Endothelial cell of umbilical vein (primary cell): ENCODE data around the gene APOO. TPM values are rescaled to one million over a fixed set of nuclear protein-coding genes. Genes with fewer than 3 reads are reported as not detected.

ENCODE experiments used
- BruUV-seq: library from RNA; stranded (reverse); fragments of 400-500 nt; replicated peaks from 2 replicates; lab custom pipeline; 2021; lab: Mats Ljungman, UMichigan
- CTCF ChIA-PET: fragments of 300-600, 350-600 bp; sonication (Branson Sonifier 250); formaldehyde crosslinking; loops from one replicate; lab custom pipeline; 2021; ENCODE audit warnings: antibody characterized with exemption, inconsistent platforms; lab: Charles Lee
- POLR2A ChIA-PET: fragments of 300-600, 350-600 bp; sonication (Branson Sonifier 250); formaldehyde crosslinking; loops from one replicate; lab custom pipeline; 2021; ENCODE audit warnings: antibody characterized with exemption, inconsistent platforms; lab: Charles Lee
- DNase-seq: peaks from one replicate; pipeline ENCODE4 v3.0.0-alpha.2; 2011; ENCODE audit warnings: low read depth, low spot score
- FAIRE-seq: peaks from 2 replicates; lab custom pipeline; 2011; peaks lifted over from hg19 to GRCh38; lab: Jason Lieb, UNC
- H2AFZ ChIP-seq: 2 replicates; pipeline ENCODE4 v1.6.0; 2012; ENCODE audit warnings: low read depth, low read length, control low read depth, inconsistent platforms
- H3K27ac ChIP-seq: 2 replicates; pipeline ENCODE4 v1.5.1; 2011; ENCODE audit warnings: low read depth, mild to moderate bottlenecking, control low read depth, low read length, moderate library complexity; ENCODE audit not compliant: insufficient read depth
- H3K27me3 ChIP-seq, 2 experiments: 2 replicates each; pipeline versions ENCODE4 v1.6.0 to v1.6.1; 2011; ENCODE audit warnings: low read length in 2 of 2, mixed read lengths in 1 of 2; ENCODE audit not compliant: control insufficient read depth in 2 of 2, insufficient read depth in 2 of 2
- H3K36me3 ChIP-seq, 2 experiments: 2 replicates in 1 of 2; 3 replicates in 1 of 2; pipeline ENCODE4 v1.5.1; 2011; ENCODE audit warnings: low read length in 2 of 2, mild to moderate bottlenecking in 1 of 2, moderate library complexity in 1 of 2; ENCODE audit not compliant: control insufficient read depth in 2 of 2, insufficient read depth in 2 of 2; ENCODE audit errors: extremely low read depth in 1 of 2
- H3K4me1 ChIP-seq: 3 replicates; pipeline ENCODE4 v1.5.1; 2011; ENCODE audit warnings: mild to moderate bottlenecking, low read length; ENCODE audit not compliant: control insufficient read depth, insufficient read depth; ENCODE audit errors: extremely low read depth
- H3K4me2 ChIP-seq: 2 replicates; pipeline ENCODE4 v1.6.1; 2011; ENCODE audit warnings: low read length, control low read depth, mixed read lengths; ENCODE audit not compliant: insufficient read depth
- H3K4me3 ChIP-seq, 3 experiments: fragments of 200-600 bp in 1 of 3; sonication (generic), shearing (Covaris generic) in 1 of 3; replicated peaks in 1 of 3; 2 replicates each; pipeline ENCODE4 v1.5.1; 2011 to 2016; ENCODE audit warnings: control low read depth in 3 of 3, low read length in 3 of 3, mild to moderate bottlenecking in 2 of 3, inconsistent platforms in 1 of 3, low read depth in 1 of 3, moderate library complexity in 1 of 3; ENCODE audit not compliant: insufficient read depth in 1 of 3
- H3K79me2 ChIP-seq: 2 replicates; pipeline ENCODE4 v1.6.0; 2012; ENCODE audit warnings: low read length, inconsistent platforms; ENCODE audit not compliant: control insufficient read depth, insufficient read depth
- H3K9ac ChIP-seq: replicated peaks from 2 replicates; pipeline ENCODE3; 2011; ENCODE audit warnings: low read length, control low read depth; ENCODE audit not compliant: insufficient read depth; ENCODE audit errors: extremely low read depth
- H3K9me1 ChIP-seq: replicated peaks from 3 replicates; pipeline ENCODE4 v1.6.0; 2011; ENCODE audit warnings: mild to moderate bottlenecking, low read length; ENCODE audit not compliant: control insufficient read depth, insufficient read depth; ENCODE audit errors: extremely low read depth
- H3K9me3 ChIP-seq: replicated peaks from 2 replicates; pipeline ENCODE4 v1.5.1; 2012; ENCODE audit warnings: low read length, inconsistent platforms; ENCODE audit not compliant: control insufficient read depth, insufficient read depth
- H4K20me1 ChIP-seq: replicated peaks from 2 replicates; pipeline ENCODE3; 2011; ENCODE audit warnings: mild to moderate bottlenecking, low read length; ENCODE audit not compliant: control insufficient read depth, insufficient read depth; ENCODE audit errors: extremely low read depth
- CTCF ChIP-seq, 2 donors: IDR thresholded peaks; 1 replicate in 1 of 2; 2 replicates in 1 of 2; pipeline ENCODE4 v1.5.1; 2011; ENCODE audit warnings: low read length in 2 of 2, mild to moderate bottlenecking in 2 of 2, moderate library complexity in 2 of 2, control low read depth in 1 of 2, inconsistent platforms in 1 of 2, low read depth in 1 of 2; ENCODE audit not compliant: insufficient read depth in 1 of 2; ENCODE audit errors: extremely low read depth in 1 of 2
- EZH2 ChIP-seq: IDR thresholded peaks from 2 replicates; pipeline ENCODE4 v1.6.1; 2012; ENCODE audit warnings: borderline replicate concordance, low read depth, mild to moderate bottlenecking, moderate library complexity, low read length, inconsistent platforms; ENCODE audit not compliant: severe bottlenecking
- FOS ChIP-seq: IDR thresholded peaks from 2 replicates; pipeline ENCODE4 v1.6.1; 2011; ENCODE audit warnings: mild to moderate bottlenecking, low read length, moderate library complexity, borderline replicate concordance; ENCODE audit not compliant: insufficient read depth
- GATA2 ChIP-seq: IDR thresholded peaks from 2 replicates; pipeline ENCODE4 v1.7.0; 2011; ENCODE audit warnings: low read depth, mild to moderate bottlenecking, moderate library complexity, mixed read lengths, low read length; ENCODE audit not compliant: insufficient read length, insufficient read depth
- JUN ChIP-seq: IDR thresholded peaks from 2 replicates; pipeline ENCODE4 v1.6.1; 2011; ENCODE audit warnings: borderline replicate concordance, low read depth; ENCODE audit not compliant: insufficient read length, insufficient read depth
- MYC ChIP-seq: IDR thresholded peaks from one replicate; pipeline ENCODE4 v1.6.1; 2011; ENCODE audit warnings: mild to moderate bottlenecking, low read depth, low read length
- POLR2A ChIP-seq: IDR thresholded peaks from 2 replicates; pipeline ENCODE4 v1.6.1; 2012; ENCODE audit warnings: low read depth, mild to moderate bottlenecking, control low read depth, low read length
- POLR2AphosphoS5 ChIP-seq: IDR thresholded peaks from 2 replicates; pipeline ENCODE4 v1.6.1; 2012; ENCODE audit warnings: low read depth, mild to moderate bottlenecking, control low read depth, low read length, moderate library complexity; ENCODE audit not compliant: insufficient read depth
- dilution Hi-C: fragments of 300-500 bp; cut with MboI; formaldehyde crosslinking; loops from one replicate; pipeline ENCODE4 v1.15.0; 2019; ENCODE audit warnings: low sequenced_read_pairs; ENCODE audit not compliant: extremely low pct_ligation_motif_present
- intact Hi-C: fragments of 100-400 bp; cut with micrococcal nuclease; formaldehyde crosslinking; loops from one replicate; pipeline ENCODE4 v1.10.0; 2022
- polyA plus RNA-seq, 4 experiments: library from polyadenylated mRNA; depleted of rRNA in 3 of 4; stranded (reverse) in 3 of 4; unstranded in 1 of 4; fragments of >200 nt; gene quantifications; 2 replicates each; pipeline versions ENCODE4 v1.2.1 to v1.2.3, GENCODE V29; 2011 to 2012; ENCODE audit warnings: missing spikeins in 1 of 4
- total RNA-seq: library from RNA; stranded (reverse); gene quantifications from 2 replicates; pipeline ENCODE4 v1.2.3, GENCODE V29; 2021

APOO gene
- total and polyA plus RNA-seq, 2 donors (not counting 3 experiments of a cell fraction or from before 2014, with no cell fraction given), result 9.8 to 24.3 TPM

- no peak overlapping the region for H3K4me2 ChIP-seq
- DNase-seq (peak; percentile 52), FAIRE-seq (no peak)
- no peak overlapping the region for H3K9ac ChIP-seq
- no peak overlapping the region for H2AFZ ChIP-seq
- no peaks in the 10 kb centered on the region for H3K9me3 ChIP-seq
- CTCF ChIA-PET, result no interaction called here
- TF ChIP-seq POLR2A (no peak), CTCF (IDR thresholded peaks at IDR 0.05; ENCODE audit: extremely low read depth in 1 of 2, insufficient read depth in 1 of 2, low read depth in 1 of 2, low read length in 2 of 2) (no peak), FOS (no peak), EZH2 (no peak), JUN (no peak), GATA2 (no peak), POLR2AphosphoS5 (no peak), MYC (no peak)
- no peaks in the 10 kb centered on the region for H3K36me3 ChIP-seq
- H3K4me1 ChIP-seq, result no peaks in the 10 kb centered on the region
- no peaks in the 10 kb centered on the region for H3K27me3 ChIP-seq
- intact Hi-C loops, result no loop called here
- dilution Hi-C loops, result no loop called here
- H3K79me2 ChIP-seq, result no peaks in the 10 kb centered on the region
- no peak overlapping the region for H3K4me3 ChIP-seq
- POLR2A ChIA-PET, result interaction anchor here (1.3 kb wide), 1 partner anchor 10 kb away, joined by 9 read pairs; the partner anchor contains the start of gene SAT1
- H3K9me1 ChIP-seq, result no peaks in the 10 kb centered on the region
- no TSS peak for BruUV-seq
- H3K27ac ChIP-seq, result no peak overlapping the region
- H4K20me1 ChIP-seq, result no peaks in the 10 kb centered on the region
Measured at GRCh38 chrX:23792861-23793553, 114.7 kb downstream of the APOO start.
